Gastroesophageal sphincter (tissue), 3 donors: Measurements from ENCODE around the gene ABR.
A peak's percentile ranks its signal among the peaks of the same experiment; 100 is the strongest.

Source experiments
- POLR2AphosphoS5 ChIP-seq: sonication (generic); formaldehyde crosslinking; IDR thresholded peaks from one replicate; pipeline ENCODE4 v1.6.1; 2017; ENCODE audit warnings: antibody characterized with exemption
- TF ChIP-seq, protein P1 (sequence below), 4 experiments: fragments of 200-600 bp in 2 of 4; fragments of 450-650 bp in 2 of 4; sonication (generic) in 1 of 4; IDR thresholded peaks; one replicate each; pipeline ENCODE4 v1.5.1; 2017 to 2019; ENCODE audit warnings: antibody characterized with exemption in 4 of 4, mild to moderate bottlenecking in 2 of 4, moderate library complexity in 2 of 4

DNA sequence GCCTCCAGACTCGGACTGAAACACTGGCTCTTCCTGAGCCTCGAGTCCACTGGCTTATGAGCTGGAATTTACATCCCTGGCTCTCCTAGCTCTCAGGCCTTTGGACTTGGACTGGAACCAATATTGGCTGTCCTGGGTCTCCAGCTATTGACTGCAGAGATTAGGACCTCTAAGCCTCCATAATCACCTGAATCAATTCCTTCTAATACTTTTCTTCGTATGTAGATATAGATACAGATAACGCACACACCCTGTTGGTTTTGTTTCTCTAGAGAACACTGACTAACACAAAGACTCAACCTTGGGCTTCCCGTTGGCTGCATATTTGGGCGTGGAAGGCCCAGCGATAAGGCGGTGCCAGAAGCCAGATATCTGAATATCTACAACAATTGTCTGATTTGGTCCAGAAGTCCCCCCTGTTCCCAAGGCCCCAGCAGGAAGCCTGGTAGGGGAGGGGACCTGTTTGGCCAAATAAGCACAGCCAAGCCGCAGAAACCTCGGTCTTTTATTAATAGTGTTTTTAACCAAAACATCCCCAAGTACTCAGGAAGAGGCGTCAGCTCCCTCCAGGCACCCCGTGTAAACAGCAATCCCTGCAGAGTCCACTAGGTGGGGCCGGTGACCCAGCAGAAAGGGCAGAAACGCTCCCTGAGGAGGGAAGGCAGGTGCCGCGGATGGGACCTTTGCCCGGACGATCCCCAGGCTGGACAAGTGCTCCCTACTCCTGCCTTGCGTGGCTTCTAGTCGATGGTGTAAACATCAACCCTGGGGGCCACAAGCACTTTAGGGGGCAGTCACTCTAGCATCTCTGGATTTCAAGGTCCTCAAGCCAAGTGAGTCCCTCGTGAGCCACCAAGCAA, 57.0 kb downstream of the ABR start:
- TF ChIP-seq, protein P1, sequence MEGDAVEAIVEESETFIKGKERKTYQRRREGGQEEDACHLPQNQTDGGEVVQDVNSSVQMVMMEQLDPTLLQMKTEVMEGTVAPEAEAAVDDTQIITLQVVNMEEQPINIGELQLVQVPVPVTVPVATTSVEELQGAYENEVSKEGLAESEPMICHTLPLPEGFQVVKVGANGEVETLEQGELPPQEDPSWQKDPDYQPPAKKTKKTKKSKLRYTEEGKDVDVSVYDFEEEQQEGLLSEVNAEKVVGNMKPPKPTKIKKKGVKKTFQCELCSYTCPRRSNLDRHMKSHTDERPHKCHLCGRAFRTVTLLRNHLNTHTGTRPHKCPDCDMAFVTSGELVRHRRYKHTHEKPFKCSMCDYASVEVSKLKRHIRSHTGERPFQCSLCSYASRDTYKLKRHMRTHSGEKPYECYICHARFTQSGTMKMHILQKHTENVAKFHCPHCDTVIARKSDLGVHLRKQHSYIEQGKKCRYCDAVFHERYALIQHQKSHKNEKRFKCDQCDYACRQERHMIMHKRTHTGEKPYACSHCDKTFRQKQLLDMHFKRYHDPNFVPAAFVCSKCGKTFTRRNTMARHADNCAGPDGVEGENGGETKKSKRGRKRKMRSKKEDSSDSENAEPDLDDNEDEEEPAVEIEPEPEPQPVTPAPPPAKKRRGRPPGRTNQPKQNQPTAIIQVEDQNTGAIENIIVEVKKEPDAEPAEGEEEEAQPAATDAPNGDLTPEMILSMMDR (IDR thresholded peaks at IDR 0.05) = peak in 3 of 4 experiments; percentile 93 to 95 (median 94)
- TF ChIP-seq POLR2AphosphoS5 = peak; percentile 16
